Measurements from ENCODE around the gene HBP1.
"Not testable (repeated sequence)": the region's sequence is repeated elsewhere in the genome, so short reads cannot be mapped to it uniquely, and the experiment has no call there.

The HBP1 gene

DNA sequence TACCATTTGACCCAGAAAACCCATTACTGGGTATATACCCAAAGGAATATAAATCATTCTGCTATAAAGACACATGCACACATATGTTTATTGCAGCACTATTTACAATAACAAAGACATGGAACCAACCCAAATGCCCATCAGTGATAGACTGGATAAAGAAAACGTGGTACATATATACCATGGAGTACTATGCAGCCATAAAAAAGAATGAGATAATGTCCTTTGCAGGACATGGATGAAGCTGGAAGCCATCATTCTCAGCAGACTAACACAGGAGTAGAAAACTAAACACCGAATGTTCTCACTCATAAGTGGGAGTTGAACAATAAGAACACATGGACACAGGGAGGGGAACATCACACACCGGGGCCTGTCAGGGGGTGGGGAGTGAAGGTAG, 13.1 kb upstream of the HBP1 start:
- H3K27ac ChIP-seq (ENCODE audit: low read depth, low read length, severe bottlenecking); H3K4me3 ChIP-seq (ENCODE audit: extremely low read depth, insufficient read depth, low read length, poor library complexity, severe bottlenecking); H3K36me3 ChIP-seq (ENCODE audit: control insufficient read depth, insufficient read depth, low read length); H3K4me1 ChIP-seq (ENCODE audit: control insufficient read depth, insufficient read depth, low read length, poor library complexity, severe bottlenecking); H3K9me3 ChIP-seq (ENCODE audit: control insufficient read depth, low read length): not testable (repeated sequence)
- WGBS, 2 experiments (ENCODE audit: insufficient coverage in 2 of 2) = 97 to 100% methylated on average over 2 to 3 of the region's 3 CpGs

DNA sequence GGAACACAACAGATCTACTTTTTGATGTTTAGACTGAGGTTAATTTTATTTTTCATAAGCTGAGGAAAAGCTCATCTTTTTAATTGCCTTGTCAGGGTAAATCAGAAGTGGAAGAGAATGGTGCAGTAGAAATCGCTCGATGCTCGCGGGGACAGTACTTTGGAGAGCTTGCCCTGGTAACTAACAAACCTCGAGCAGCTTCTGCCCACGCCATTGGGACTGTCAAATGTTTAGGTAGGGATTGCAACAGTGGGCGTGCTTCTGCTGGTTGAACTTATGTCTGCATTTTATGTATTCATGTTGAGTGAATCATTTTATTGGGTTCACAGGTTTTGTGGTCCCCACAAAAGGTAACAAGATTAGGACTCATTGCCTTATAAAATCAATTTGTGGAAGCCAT, 11.7 kb upstream of the HBP1 start:
- H3K9me3 ChIP-seq (ENCODE audit: control insufficient read depth, low read length) = no peaks in the 10 kb centered on the region
- 96 to 99% methylated on average over 6 to 7 of the region's 7 CpGs for WGBS, 2 experiments (ENCODE audit: insufficient coverage in 2 of 2)
- H3K36me3 ChIP-seq (ENCODE audit: control insufficient read depth, insufficient read depth, low read length) = no peaks in the 10 kb centered on the region

DNA sequence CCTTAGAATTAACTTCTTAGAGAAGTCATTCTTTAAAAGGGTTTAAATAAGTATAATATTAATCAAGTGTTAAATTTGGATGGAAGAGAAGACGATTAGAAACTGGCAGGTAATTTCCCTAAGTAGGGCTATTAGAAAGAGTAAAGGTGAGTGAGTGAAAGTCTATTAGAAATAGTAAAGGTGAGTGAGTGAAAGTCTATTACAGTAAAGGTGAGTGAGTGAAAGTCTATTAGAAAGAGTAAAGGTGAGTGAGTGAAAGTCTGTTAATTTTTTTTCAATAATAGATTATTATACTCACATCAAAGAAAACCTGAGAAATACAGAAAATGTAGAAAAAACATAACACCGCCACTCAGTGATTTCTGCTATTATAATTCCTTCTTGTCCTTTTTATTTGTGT, 10.8 kb upstream of the HBP1 start:
- no peaks in the 10 kb centered on the region for H3K9me3 ChIP-seq (ENCODE audit: control insufficient read depth, low read length)
- WGBS, 2 experiments (ENCODE audit: insufficient coverage in 2 of 2) = 58 to 73% methylated on average over 1 of the region's 2 CpGs
- H3K4me1 ChIP-seq (ENCODE audit: control insufficient read depth, insufficient read depth, low read length, poor library complexity, severe bottlenecking) = no peaks in the 10 kb centered on the region
- H3K36me3 ChIP-seq (ENCODE audit: control insufficient read depth, insufficient read depth, low read length) = no peaks in the 10 kb centered on the region
- no peak overlapping the region for H3K27ac ChIP-seq (ENCODE audit: low read depth, low read length, severe bottlenecking)
- no peak overlapping the region for H3K4me3 ChIP-seq (ENCODE audit: extremely low read depth, insufficient read depth, low read length, poor library complexity, severe bottlenecking)

More for the DNA sequence above, 11.7 kb upstream of the HBP1 start:
- Histone ChIP-seq H3K27ac (ENCODE audit: low read depth, low read length, severe bottlenecking) (no peak overlapping the region), H3K4me1 (ENCODE audit: control insufficient read depth, insufficient read depth, low read length, poor library complexity, severe bottlenecking) (no peaks in the 10 kb centered on the region), H3K4me3 (ENCODE audit: extremely low read depth, insufficient read depth, low read length, poor library complexity, severe bottlenecking) (no peak overlapping the region)

DNA sequence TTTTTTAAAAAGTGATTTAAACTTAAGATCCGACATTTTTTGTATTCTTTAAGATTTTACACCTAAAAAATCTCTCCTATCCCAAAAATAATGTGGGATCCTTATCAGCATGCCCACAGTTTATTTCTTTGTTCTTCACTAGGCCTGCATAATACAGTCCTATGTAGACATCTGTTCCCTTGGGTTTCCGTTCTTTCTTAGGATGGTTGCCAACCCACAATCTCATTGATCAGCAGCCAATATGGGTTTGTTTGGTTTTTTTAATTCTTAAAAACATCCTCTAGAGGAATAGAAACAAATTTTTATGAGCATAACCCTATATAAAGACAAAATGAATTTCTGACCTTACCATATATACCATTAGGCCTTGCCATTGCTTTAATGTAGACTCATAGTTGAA, 8.4 kb upstream of the HBP1 start:
- Histone ChIP-seq H3K36me3 (ENCODE audit: control insufficient read depth, insufficient read depth, low read length) (no peaks in the 10 kb centered on the region), H3K4me1 (ENCODE audit: control insufficient read depth, insufficient read depth, low read length, poor library complexity, severe bottlenecking) (peaks cover 3% of the 10 kb centered on the region), H3K4me3 (ENCODE audit: extremely low read depth, insufficient read depth, low read length, poor library complexity, severe bottlenecking) (no peak overlapping the region), H3K9me3 (ENCODE audit: control insufficient read depth, low read length) (no peaks in the 10 kb centered on the region), H3K27ac (ENCODE audit: low read depth, low read length, severe bottlenecking) (no peak overlapping the region)
- 80 to 100% methylated on average over 1 of the region's 2 CpGs for WGBS, 2 experiments (ENCODE audit: insufficient coverage in 2 of 2)

DNA sequence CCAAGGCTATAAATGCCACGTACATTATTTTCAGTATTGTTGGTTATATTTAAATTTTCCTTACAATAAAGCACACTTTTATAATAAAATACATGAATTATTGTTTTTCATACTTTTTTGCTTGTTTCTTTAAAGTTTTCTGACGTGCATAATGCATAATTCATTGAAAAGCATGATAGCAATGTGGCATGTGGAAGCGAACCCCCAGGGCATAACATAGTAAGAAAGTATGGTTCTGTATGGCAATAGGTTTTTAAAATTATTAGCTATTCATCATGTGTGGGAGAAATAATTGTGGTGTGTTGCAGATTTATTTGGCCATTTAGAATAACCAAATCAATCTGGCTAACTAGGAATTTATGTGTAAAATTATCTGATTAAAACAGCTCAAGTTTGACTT, 7.4 kb upstream of the HBP1 start:
- WGBS, 2 experiments (ENCODE audit: insufficient coverage in 2 of 2) = no CpG with 5 or more reads among the region's 3 CpGs
- Histone ChIP-seq H3K9me3 (ENCODE audit: control insufficient read depth, low read length) (no peaks in the 10 kb centered on the region), H3K4me3 (ENCODE audit: extremely low read depth, insufficient read depth, low read length, poor library complexity, severe bottlenecking) (no peak overlapping the region), H3K27ac (ENCODE audit: low read depth, low read length, severe bottlenecking) (no peak overlapping the region), H3K36me3 (ENCODE audit: control insufficient read depth, insufficient read depth, low read length) (no peaks in the 10 kb centered on the region), H3K4me1 (ENCODE audit: control insufficient read depth, insufficient read depth, low read length, poor library complexity, severe bottlenecking) (peaks cover 5% of the 10 kb centered on the region)

DNA sequence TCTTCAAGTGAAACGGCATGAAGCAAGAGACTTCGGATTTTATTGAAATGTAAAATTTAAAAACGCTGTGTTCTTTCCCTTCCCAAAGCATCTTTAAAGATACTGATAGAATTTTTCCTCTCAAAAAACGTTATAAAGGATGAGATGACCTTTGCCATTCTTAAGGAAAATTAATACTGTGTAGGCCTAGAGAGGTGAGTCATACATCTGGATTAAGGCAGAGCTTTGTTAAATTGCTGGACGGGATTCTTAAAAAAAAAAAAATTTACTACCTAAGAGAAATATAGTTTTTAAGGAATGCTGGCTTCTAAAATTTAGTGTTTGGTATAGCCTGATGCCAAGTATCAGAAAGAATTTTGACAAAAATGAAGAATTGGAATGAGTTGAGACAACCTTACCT, 6.3 kb upstream of the HBP1 start:
- Histone ChIP-seq H3K9me3 (ENCODE audit: control insufficient read depth, low read length) (no peaks in the 10 kb centered on the region), H3K4me3 (ENCODE audit: extremely low read depth, insufficient read depth, low read length, poor library complexity, severe bottlenecking) (no peak overlapping the region), H3K36me3 (ENCODE audit: control insufficient read depth, insufficient read depth, low read length) (no peaks in the 10 kb centered on the region), H3K4me1 (ENCODE audit: control insufficient read depth, insufficient read depth, low read length, poor library complexity, severe bottlenecking) (peaks cover 5% of the 10 kb centered on the region), H3K27ac (ENCODE audit: low read depth, low read length, severe bottlenecking) (no peak overlapping the region)
- no CpG with 5 or more reads among the region's 5 CpGs for WGBS, 2 experiments (ENCODE audit: insufficient coverage in 2 of 2)

DNA sequence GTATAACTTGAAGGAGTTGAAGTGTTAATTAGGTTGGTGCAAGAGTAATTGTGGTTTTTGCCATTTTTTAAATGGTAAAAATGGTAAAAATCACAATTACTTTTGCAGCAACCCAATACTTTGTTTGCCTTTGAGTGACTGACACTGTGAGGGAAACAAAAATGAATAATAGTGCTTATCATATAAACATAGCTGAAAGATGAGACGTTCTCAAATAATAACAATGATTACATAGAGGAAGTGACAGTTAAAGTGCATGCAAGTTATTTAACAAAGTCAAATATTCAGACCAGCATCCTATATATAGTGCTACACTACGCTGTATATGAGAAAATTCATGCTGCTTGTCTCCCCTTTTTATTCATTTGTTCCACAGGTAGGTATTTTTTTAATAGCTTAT, 4.7 kb upstream of the HBP1 start:
- H3K36me3 ChIP-seq (ENCODE audit: control insufficient read depth, insufficient read depth, low read length) = no peaks in the 10 kb centered on the region
- H3K4me1 ChIP-seq (ENCODE audit: control insufficient read depth, insufficient read depth, low read length, poor library complexity, severe bottlenecking) = peaks cover 5% of the 10 kb centered on the region
- no peak overlapping the region for H3K4me3 ChIP-seq (ENCODE audit: extremely low read depth, insufficient read depth, low read length, poor library complexity, severe bottlenecking)
- H3K27ac ChIP-seq (ENCODE audit: low read depth, low read length, severe bottlenecking) = no peak overlapping the region
- H3K9me3 ChIP-seq (ENCODE audit: control insufficient read depth, low read length) = no peaks in the 10 kb centered on the region
- no CpG with 5 or more reads among the region's 2 CpGs for WGBS, 2 experiments (ENCODE audit: insufficient coverage in 2 of 2)

DNA sequence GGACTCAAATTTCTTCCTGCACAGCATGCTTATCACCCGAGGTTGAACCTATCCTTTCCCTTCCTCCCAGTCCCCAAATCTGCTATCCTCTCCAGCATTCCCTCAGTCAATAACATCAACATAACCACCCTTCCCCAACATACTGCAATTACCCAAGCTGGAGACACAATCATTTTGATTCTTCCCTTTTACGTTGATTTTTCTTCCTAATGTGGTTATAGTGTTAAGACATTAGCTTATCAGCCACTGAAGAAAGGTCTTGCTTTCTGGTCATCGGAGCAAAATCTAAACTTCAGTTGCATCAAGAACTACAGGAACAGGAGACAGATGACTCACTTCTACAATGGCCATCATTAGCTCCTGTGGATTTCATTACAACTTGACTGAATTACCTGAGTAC, 3.5 kb upstream of the HBP1 start:
- Histone ChIP-seq H3K9me3 (ENCODE audit: control insufficient read depth, low read length) (no peaks in the 10 kb centered on the region), H3K4me1 (ENCODE audit: control insufficient read depth, insufficient read depth, low read length, poor library complexity, severe bottlenecking) (peaks cover 5% of the 10 kb centered on the region), H3K4me3 (ENCODE audit: extremely low read depth, insufficient read depth, low read length, poor library complexity, severe bottlenecking) (no peak overlapping the region), H3K27ac (ENCODE audit: low read depth, low read length, severe bottlenecking) (no peak overlapping the region), H3K36me3 (ENCODE audit: control insufficient read depth, insufficient read depth, low read length) (no peaks in the 10 kb centered on the region)
- 74 to 86% methylated on average over 1 to 2 of the region's 3 CpGs for WGBS, 2 experiments (ENCODE audit: insufficient coverage in 2 of 2)

DNA sequence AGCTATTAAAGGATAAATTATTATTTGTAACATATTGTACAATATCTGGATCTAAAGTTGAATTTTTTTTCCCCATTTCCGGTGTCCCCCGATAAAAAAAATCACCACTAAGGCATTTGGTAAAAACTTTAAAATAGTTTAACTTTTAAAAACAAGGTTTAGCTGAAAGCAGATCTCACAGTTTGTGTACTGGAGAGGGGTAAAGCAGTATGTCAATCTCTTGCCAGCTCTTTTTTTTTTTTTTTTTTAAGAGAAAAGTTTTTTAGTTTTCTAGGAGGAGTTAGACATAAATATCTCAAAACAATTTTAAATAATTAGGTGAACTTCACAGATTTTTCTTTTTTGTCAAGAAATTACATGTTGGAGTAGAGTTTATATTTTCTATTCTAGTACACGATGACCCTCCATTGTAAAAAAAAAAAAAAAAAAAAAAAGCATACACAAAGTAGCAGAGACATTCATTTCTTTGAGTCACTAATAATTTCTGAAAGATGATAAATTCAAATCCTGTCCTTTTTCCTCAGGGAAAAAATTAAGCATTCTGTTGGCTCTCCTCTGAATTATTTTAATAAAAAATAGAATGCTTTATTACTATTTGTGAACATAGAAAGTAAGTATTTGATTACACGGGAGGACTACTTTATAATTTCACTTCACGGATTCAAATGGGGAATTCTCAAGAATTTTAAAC, 1.9 kb upstream of the HBP1 start:
- no peaks in the 10 kb centered on the region for H3K9me3 ChIP-seq (ENCODE audit: control insufficient read depth, low read length)
- peaks cover 5% of the 10 kb centered on the region for H3K4me1 ChIP-seq (ENCODE audit: control insufficient read depth, insufficient read depth, low read length, poor library complexity, severe bottlenecking)
- peaks cover 7% of the 10 kb centered on the region for H3K36me3 ChIP-seq (ENCODE audit: control insufficient read depth, insufficient read depth, low read length)
- 94% methylated on average over 2 of the region's 5 CpGs; no CpG with 5 or more reads in 1 of the 2 experiments for WGBS, 2 experiments (ENCODE audit: insufficient coverage in 2 of 2)
- peak overlapping the region; percentile 79 for H3K4me3 ChIP-seq (ENCODE audit: extremely low read depth, insufficient read depth, low read length, poor library complexity, severe bottlenecking)
- H3K27ac ChIP-seq (ENCODE audit: low read depth, low read length, severe bottlenecking) = peak overlapping the region; percentile 99

DNA sequence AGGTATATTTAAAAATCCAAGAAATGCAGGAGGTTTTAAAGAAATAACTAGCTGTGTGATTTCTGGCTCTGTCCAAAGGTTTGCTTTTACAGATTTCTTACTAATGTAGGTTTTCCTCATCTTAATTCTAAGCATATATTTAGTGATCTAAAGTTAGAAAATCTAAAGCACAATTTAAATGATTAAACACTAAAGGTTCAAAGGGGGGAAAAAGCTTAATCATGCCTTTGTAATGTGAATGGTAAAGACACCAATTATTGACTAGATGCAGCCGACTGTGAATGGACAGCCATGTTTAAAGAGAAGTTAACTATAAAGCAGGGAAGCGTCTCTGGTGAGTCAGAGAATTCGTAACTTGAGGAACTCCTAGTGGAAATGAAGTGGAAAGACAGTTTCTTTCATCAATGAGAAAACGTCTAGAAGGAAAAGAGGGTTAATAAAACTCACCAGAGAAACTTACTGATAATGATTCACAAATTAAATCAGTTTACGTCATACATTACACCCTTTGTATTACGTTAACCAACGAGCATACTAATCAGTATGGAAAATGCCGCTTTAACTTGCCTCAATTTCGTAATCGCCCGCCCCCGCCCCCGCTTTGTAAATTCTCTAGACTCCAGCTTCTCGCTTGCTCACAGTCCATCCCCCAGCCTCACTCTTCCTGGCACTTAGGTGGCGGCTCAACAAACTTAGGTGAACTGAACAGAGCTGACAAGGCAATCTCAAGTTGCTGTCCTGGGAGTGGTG, 1.1 kb upstream of the HBP1 start:
- peak overlapping the region; percentile 79 for H3K4me3 ChIP-seq (ENCODE audit: extremely low read depth, insufficient read depth, low read length, poor library complexity, severe bottlenecking)
- peak overlapping the region; percentile 99 for H3K27ac ChIP-seq (ENCODE audit: low read depth, low read length, severe bottlenecking)
- peaks cover 7% of the 10 kb centered on the region for H3K36me3 ChIP-seq (ENCODE audit: control insufficient read depth, insufficient read depth, low read length)
- 1 to 2% methylated on average over 12 of the region's 15 CpGs for WGBS, 2 experiments (ENCODE audit: insufficient coverage in 2 of 2)
- H3K4me1 ChIP-seq (ENCODE audit: control insufficient read depth, insufficient read depth, low read length, poor library complexity, severe bottlenecking) = peaks cover 5% of the 10 kb centered on the region
- H3K9me3 ChIP-seq (ENCODE audit: control insufficient read depth, low read length) = no peaks in the 10 kb centered on the region

Measured in mesodermal cell (in vitro differentiated cells).